ENCODE results near the gene EEF1AKMT4.

DNA sequence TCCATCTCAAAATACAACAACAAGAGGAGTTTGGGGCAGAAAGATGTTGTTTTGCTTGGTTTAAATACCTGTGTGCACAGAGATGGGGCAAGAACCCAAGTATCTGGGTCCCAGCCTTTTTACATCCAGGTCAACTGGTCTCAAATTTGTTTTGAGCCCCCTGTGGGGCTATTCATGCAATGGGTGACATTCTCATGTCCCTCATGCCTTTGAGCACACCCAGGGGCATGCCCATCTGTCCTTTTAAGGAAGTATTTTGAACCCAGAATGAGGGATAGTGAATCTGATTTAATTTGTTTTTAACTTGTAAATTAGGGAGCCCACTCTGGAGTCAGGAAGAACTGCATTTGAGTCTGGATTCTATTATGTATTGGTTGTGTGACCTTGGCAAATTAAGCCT lies 48.6 kb upstream of the EEF1AKMT4 start:
- TF ChIP-seq, protein P1, sequence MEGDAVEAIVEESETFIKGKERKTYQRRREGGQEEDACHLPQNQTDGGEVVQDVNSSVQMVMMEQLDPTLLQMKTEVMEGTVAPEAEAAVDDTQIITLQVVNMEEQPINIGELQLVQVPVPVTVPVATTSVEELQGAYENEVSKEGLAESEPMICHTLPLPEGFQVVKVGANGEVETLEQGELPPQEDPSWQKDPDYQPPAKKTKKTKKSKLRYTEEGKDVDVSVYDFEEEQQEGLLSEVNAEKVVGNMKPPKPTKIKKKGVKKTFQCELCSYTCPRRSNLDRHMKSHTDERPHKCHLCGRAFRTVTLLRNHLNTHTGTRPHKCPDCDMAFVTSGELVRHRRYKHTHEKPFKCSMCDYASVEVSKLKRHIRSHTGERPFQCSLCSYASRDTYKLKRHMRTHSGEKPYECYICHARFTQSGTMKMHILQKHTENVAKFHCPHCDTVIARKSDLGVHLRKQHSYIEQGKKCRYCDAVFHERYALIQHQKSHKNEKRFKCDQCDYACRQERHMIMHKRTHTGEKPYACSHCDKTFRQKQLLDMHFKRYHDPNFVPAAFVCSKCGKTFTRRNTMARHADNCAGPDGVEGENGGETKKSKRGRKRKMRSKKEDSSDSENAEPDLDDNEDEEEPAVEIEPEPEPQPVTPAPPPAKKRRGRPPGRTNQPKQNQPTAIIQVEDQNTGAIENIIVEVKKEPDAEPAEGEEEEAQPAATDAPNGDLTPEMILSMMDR (IDR thresholded peaks at IDR 0.05): no peak
- TF ChIP-seq ZFX (IDR thresholded peaks at IDR 0.05; ENCODE audit: borderline replicate concordance): no peak
